CD4-positive, alpha-beta T cell (primary cell): ENCODE data around the gene PRR14L. TPM values are rescaled to one million over a fixed set of nuclear protein-coding genes. Genes with fewer than 3 reads are reported as not detected.

Experiments
- ATAC-seq: fragments of 200-7000 bp; cut with Tn5 transposase; one replicate; pipeline ENCODE4 v1.10.0; 2022; ENCODE audit warnings: mild to moderate bottlenecking; ENCODE audit not compliant: poor library complexity
- CTCF ChIA-PET: fragments of 350-600 bp; sonication (Branson Sonifier 250); formaldehyde crosslinking; loops from one replicate; lab custom pipeline; 2021; ENCODE audit warnings: antibody characterized with exemption, inconsistent platforms; lab: Charles Lee
- POLR2A ChIA-PET: fragments of 350-600 bp; sonication (Branson Sonifier 250); formaldehyde crosslinking; loops from one replicate; lab custom pipeline; 2021; ENCODE audit warnings: antibody characterized with exemption, inconsistent platforms; lab: Charles Lee
- DNase-seq, 14 experiments: peaks; one replicate each; pipeline ENCODE4 v3.0.0-alpha.2; 2013 to 2020; ENCODE audit warnings: mixed read lengths in 2 of 14
- H3K27ac ChIP-seq, 2 donors: one replicate each; pipeline versions ENCODE4 v1.5.1 to v1.7.0; 2013; ENCODE audit warnings: low read length in 2 of 2, low read depth in 1 of 2, mild to moderate bottlenecking in 1 of 2
- H3K27me3 ChIP-seq, 2 experiments: 1 replicate in 1 of 2; 2 replicates in 1 of 2; pipeline versions ENCODE4 v1.6.1 to v1.7.0; 2013; ENCODE audit warnings: low read length in 2 of 2, control low read depth in 1 of 2, mild to moderate bottlenecking in 1 of 2, moderate library complexity in 1 of 2; ENCODE audit not compliant: insufficient read depth in 2 of 2, control insufficient read depth in 1 of 2
- H3K36me3 ChIP-seq: one replicate; pipeline ENCODE4 v1.6.1; 2013; ENCODE audit warnings: low read length, control low read depth; ENCODE audit not compliant: insufficient read depth
- H3K4me1 ChIP-seq: one replicate; pipeline ENCODE4 v1.6.1; 2013; ENCODE audit warnings: low read length, control low read depth; ENCODE audit not compliant: insufficient read depth
- H3K4me3 ChIP-seq: one replicate; pipeline ENCODE4 v1.5.1; 2013; ENCODE audit warnings: mild to moderate bottlenecking, low read length, moderate library complexity
- H3K9me3 ChIP-seq, 2 experiments: 1 replicate in 1 of 2; 2 replicates in 1 of 2; pipeline versions ENCODE4 v1.6.1 to v1.7.0; 2013; ENCODE audit warnings: low read length in 2 of 2, mild to moderate bottlenecking in 2 of 2, control low read depth in 1 of 2, moderate library complexity in 1 of 2; ENCODE audit not compliant: control insufficient read depth in 1 of 2, insufficient read depth in 1 of 2
- H3K27ac Mint-ChIP-seq: one replicate; pipeline ENCODE4 v1.8.0; 2020; ENCODE audit warnings: mixed read lengths
- H3K27me3 Mint-ChIP-seq: one replicate; pipeline ENCODE4 v1.8.0; 2021; ENCODE audit warnings: mixed read lengths
- H3K36me3 Mint-ChIP-seq: one replicate; pipeline ENCODE4 v1.8.0; 2021; ENCODE audit warnings: low read depth, mixed read lengths
- H3K4me1 Mint-ChIP-seq: one replicate; pipeline ENCODE4 v1.8.0; 2021; ENCODE audit warnings: low read depth, mixed read lengths
- H3K4me3 Mint-ChIP-seq: one replicate; pipeline ENCODE4 v1.8.0; 2020; ENCODE audit warnings: mild to moderate bottlenecking, mixed read lengths
- H3K9me3 Mint-ChIP-seq: one replicate; pipeline ENCODE4 v1.8.0; 2020; ENCODE audit warnings: mixed read lengths
- CTCF ChIP-seq: fragments of 200-600 bp; IDR thresholded peaks from one replicate; pipeline ENCODE4 v1.8.0; 2022; ENCODE audit warnings: antibody characterized with exemption, mild to moderate bottlenecking
- intact Hi-C, 2 experiments: fragments of 100-400 bp; cut with DNase I in 1 of 2; cut with micrococcal nuclease in 1 of 2; formaldehyde crosslinking; loops; one replicate each; pipeline versions ENCODE4 v1.15.1 to v1.9.0; 2023 to 2025; cut with DNase I, micrococcal nuclease
- total RNA-seq, 174 experiments: library from RNA in 2 of 174; stranded (reverse) in 2 of 174; gene quantifications; one replicate each; pipeline ENCODE4 v1.2.3 and lab custom pipeline; 2021 to 2026

The PRR14L gene
- total RNA-seq, 2 experiments from 2014 or later, result 23.4 to 24.9 TPM

GRCh38 chr22:31789803-31790202 lies 39.9 kb upstream of the PRR14L start:
- intact Hi-C loops, result loop anchor here in 1 of 2 experiments (5.0 kb wide), 1 partner anchor 63 kb away; no protein-coding TSS in a partner anchor
- ATAC-seq, result no peak
- H3K27me3 ChIP-seq, result no peaks in the 10 kb centered on the region
- H3K27ac Mint-ChIP-seq, result no peak overlapping the region
- no peaks in the 10 kb centered on the region for H3K4me1 ChIP-seq
- H3K9me3 ChIP-seq, result no peaks in the 10 kb centered on the region
- no peak overlapping the region for H3K4me3 ChIP-seq
- no peaks in the 10 kb centered on the region for H3K9me3 Mint-ChIP-seq
- no peaks in the 10 kb centered on the region for H3K4me1 Mint-ChIP-seq
- H3K27me3 Mint-ChIP-seq, result no peaks in the 10 kb centered on the region
- no peak overlapping the region for H3K4me3 Mint-ChIP-seq
- DNase-seq, result no peak
- ChIA-PET CTCF (no interaction called here), POLR2A (no interaction called here)
- no peak overlapping the region for H3K27ac ChIP-seq
- no peak for TF ChIP-seq CTCF
- peaks cover 35% of the 10 kb centered on the region for H3K36me3 Mint-ChIP-seq
- peaks cover 22% of the 10 kb centered on the region for H3K36me3 ChIP-seq

GRCh38 chr22:31776231-31776630 lies 26.3 kb upstream of the PRR14L start:
- no peak for TF ChIP-seq CTCF
- no peaks in the 10 kb centered on the region for H3K27me3 Mint-ChIP-seq
- no peak for DNase-seq
- Histone ChIP-seq H3K27me3 (no peaks in the 10 kb centered on the region), H3K4me1 (no peaks in the 10 kb centered on the region), H3K9me3 (no peaks in the 10 kb centered on the region), H3K36me3 (peaks cover 63% of the 10 kb centered on the region), H3K4me3 (no peak overlapping the region), H3K27ac (no peak overlapping the region)
- peaks cover 74% of the 10 kb centered on the region for H3K36me3 Mint-ChIP-seq
- ChIA-PET POLR2A (no interaction called here), CTCF (no interaction called here)
- no peak overlapping the region for H3K27ac Mint-ChIP-seq
- no peak overlapping the region for H3K4me3 Mint-ChIP-seq
- H3K9me3 Mint-ChIP-seq, result no peaks in the 10 kb centered on the region
- intact Hi-C loops, result no loop called here
- H3K4me1 Mint-ChIP-seq, result no peaks in the 10 kb centered on the region
- ATAC-seq, result no peak

- intact Hi-C loops, result no loop called here
- DNase-seq (no peak), ATAC-seq (no peak)
- Histone ChIP-seq H3K27me3 (no peaks in the 10 kb centered on the region), H3K4me3 (no peak overlapping the region), H3K27ac (no peak overlapping the region), H3K36me3 (peaks cover 55% of the 10 kb centered on the region), H3K4me1 (no peaks in the 10 kb centered on the region), H3K9me3 (no peaks in the 10 kb centered on the region)
- H3K27ac Mint-ChIP-seq, result no peak overlapping the region
- no peaks in the 10 kb centered on the region for H3K27me3 Mint-ChIP-seq
- H3K36me3 Mint-ChIP-seq, result peaks cover 68% of the 10 kb centered on the region
- ChIA-PET CTCF (no interaction called here), POLR2A (no interaction called here)
- no peaks in the 10 kb centered on the region for H3K4me1 Mint-ChIP-seq
- H3K9me3 Mint-ChIP-seq, result no peaks in the 10 kb centered on the region
- no peak for TF ChIP-seq CTCF
- no peak overlapping the region for H3K4me3 Mint-ChIP-seq
Measured at GRCh38 chr22:31773416-31773815, 23.5 kb upstream of the PRR14L start.
